Esophagus mucosa (tissue), 1 donor: Measurements from ENCODE around the gene CDH22. TPM values are rescaled to one million over a fixed set of nuclear protein-coding genes. Genes with fewer than 3 reads are reported as not detected.

Experiments
- ATAC-seq: fragments of 200-7000 bp; cut with Tn5 transposase; one replicate; pipeline ENCODE4 v1.9.1; 2020
- total RNA-seq: library from RNA; stranded (reverse); gene quantifications from one replicate; pipeline ENCODE4 v1.2.4, GENCODE V29; 2023
- donor health status: DM: yes; HTN: yes; CAD: no.

Gene CDH22
- total RNA-seq, 1 donor from 2014 or later, result 0.40 TPM

DNA sequence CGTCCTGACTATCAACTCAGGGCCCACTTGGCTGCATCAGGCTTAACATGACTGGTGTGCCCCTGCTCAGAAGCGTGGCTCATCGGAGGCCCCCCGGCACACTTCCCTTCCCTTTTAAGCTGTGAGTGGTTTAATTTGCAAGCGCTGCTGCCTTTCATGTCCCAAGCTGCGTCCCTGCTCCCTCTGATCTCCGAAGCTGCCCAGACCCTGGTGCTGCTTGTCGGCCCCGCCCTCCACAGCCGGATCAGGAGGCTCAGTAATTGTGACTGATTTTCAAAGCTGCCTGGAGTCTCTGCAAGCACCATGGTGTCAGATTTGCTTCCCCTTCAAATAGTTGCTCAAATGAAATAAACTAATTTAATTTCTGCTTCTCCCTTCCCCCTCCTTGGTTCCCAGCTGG, 71.1 kb downstream of the CDH22 start:
- ATAC-seq, result no peak

DNA sequence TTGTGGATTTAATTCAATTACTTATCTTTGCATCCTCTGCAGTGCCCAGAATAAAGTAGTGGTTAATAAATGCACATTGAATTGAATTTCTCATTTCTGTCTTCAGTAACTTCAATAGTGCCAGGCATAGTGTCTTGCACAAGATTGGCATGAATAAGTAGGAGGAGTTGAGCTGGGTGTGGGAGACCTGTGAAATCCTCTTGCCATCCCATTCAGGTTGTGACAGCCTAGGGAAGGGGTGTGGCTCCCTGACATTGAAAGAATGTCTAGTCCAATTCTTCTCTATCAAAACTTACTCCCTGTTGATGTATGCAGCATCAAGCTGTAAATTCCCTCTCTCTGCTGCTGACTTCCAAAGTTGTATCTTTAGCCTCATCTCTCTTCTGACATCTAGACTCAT, 73.2 kb downstream of the CDH22 start:
- ATAC-seq, result peak; percentile 74

DNA sequence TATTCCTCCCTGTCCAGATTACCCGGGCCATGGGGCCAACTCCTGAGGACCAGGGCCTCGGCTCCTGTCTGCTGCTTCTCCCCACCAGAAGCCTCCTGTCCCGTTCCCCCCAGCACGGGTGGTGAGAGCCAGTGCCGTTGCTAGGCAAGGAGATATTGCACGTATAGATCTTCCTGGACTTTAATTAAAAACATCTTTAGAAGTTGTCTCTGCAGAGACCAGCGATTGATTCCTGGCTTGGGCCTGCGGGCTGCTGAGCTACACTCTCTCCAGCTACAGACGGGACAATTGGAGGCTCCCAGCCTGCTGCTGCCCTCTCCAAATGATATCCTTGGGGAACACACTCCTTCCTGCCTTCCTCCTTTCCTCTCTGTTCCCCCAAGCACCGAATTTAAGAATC, 74.6 kb downstream of the CDH22 start:
- no peak for ATAC-seq

DNA sequence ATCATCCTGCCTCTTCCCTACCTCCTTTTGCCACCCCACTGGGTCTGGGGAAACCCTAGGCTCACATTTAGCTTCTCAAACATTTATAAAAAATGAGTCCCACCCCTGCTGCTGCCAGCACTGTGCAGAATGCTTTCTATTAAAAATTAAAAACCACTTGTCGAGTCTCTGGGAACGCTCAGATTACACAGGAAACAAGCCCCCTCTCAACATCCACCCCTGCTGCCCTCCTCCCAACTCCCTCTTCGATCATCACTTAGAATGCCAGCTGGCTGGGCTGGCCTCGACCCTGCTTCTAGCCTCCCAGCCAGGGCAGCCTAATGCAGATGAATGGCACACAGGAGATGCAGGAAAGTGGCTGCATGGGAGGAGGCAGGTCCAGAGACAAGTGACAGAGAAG, 75.8 kb downstream of the CDH22 start:
- no peak for ATAC-seq

DNA sequence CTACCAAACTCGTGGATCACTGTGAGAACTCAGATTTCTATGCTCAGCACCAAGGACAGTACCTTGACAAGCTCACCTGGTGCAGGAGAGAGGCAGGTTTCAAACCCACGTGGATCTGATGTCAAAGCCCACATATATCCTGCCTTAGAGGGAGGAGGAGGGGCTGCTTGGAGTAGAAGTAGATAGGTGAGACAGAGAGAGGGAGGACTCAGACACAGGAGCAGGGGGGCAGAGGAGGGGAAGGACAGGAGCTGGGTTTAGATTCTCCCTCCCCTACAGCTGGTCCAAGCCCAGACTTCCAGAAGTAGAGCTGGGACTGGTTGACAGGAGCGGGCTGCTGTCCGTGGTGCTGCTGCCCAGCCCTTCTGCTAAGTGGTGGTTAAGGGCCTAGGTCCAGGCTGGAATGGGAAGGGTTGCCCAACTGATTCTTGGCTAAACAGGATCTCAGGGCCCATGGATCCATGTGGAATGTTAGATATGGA, 77.5 kb downstream of the CDH22 start:
- peak; percentile 11 for ATAC-seq

DNA sequence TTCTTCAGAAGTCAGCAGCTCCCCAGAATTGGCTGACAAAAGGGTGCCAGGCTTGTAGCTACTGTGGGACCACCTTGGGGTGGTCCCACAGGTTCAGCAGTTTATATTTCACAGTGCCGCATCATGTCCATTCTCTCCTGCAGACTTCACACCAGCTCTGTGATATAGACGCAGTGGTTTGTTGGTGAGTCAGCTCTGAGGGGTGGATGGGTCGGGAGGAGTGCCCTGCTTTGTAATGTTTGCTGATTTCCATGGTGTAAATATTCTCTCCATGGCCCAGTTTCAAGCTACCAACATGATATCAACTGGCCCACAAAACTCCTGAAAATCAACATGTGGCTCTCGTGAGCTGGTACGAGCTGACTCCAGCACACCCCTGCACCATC, 78.2 kb downstream of the CDH22 start:
- no peak for ATAC-seq

DNA sequence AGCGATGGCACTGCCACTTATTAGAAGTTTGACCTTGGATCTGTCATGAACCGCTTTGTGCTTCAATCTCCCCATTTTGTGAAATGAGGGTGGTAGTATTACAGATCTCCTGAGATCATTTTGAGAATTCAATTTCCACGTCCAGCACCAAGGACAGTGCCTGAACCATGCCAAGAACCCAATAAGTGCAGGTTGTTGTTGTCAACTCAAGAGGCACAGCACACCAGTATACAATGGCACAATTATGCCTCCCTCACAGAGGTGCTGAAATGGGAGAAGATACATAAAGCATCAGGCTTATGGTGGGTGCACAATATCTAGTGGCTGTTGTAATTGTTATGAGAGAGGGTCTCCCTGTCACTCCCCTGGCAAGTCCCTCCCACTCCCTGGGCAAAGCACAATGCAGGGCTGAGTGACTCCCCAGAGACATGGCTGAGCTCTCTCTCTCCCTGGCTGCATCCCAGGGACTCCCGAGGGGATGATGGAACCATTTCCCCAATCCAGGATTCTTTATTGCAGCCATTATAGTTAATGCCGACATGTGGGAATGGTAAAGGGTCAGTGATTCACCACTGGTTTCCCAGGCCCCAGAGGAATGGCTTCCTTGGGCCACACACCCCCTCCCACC, 78.7 kb downstream of the CDH22 start:
- no peak for ATAC-seq

DNA sequence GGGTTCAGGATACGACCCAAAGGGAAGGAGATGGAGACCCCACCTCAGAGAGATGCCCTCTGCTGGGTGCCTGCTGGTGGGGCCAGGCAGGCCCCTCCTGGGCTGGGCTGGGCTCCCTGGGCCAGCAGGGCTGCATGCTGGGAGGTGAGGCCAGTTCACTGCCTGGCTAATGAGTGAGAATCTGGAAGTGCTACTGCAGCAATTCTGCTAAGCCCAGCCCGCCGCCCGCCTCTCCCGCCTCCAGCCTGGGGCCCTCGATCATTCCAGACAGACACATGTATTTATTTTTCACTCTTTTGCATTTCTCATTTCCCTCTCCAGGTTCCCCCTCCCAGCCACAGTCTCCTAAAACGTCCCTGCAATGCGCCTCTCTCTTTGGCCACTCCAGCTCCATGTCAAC, 79.6 kb downstream of the CDH22 start:
- ATAC-seq, result no peak

DNA sequence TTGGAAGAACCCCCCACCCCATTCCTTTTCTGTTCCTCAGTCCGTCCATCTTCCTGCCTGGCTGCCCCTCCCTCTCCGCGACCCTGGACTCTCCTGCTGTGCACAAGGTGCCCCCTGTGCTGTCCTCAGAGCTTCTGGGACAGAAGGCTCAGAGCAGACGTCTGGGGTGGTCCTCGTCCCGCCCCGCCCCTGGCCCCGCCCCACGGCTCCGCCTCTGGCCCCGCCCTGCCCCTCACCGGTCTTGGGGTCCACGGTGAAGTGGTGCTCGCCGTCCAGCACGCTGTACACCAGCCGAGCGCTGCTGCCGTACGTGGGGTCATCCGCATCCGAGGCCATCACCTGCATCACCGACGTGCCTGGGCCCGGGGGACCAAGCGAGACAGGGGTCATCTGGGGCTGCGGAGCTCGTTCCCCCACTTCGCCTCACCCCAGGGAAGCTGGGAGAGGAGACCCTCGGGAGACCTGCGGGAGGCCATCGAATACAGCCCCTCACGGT, 81.0 kb downstream of the CDH22 start:
- ATAC-seq, result no peak

DNA sequence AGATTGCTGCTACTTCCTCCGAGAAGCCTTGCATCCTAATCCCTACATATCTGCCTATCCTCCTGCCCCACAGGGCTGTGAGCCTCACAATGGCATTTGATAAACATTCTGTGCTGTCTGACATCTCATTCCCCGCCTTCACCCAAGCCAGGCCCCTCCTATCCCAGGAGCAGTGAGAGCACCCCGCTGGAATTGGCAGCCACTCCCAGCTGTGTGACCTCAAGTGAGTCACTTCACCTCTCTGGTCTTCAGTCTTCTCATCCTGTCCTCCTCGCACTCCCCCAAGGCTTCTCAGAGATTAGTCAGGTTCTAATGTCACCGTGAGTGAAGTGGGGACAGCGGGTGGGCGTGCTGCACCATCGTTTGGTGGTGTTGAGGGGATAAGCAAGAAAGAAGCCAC, 81.7 kb downstream of the CDH22 start:
- no peak for ATAC-seq

DNA sequence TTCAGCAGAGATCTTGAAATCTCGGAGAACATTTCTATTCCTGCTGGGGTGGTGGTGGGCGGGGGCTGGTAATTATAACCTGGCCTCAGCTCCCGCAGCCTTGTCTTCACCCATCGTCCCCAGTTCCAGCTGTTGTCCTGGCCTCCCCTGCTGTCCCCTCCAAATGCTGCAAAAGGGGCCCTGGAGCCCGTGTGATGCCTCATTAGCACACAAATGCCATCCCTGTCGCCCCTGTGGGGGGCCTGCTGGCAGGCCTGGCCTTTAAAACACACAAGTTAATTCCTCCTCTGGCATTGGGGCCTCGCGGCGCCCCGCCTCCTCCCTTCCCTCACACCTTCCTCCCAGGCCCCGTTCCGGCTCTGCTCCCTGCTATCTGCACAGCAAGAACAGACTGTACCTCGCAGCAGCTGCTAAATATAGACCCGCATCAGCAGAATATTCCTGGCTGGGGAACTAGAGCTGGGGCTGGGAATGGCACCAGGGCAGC, 85.7 kb downstream of the CDH22 start:
- ATAC-seq, result no peak

DNA sequence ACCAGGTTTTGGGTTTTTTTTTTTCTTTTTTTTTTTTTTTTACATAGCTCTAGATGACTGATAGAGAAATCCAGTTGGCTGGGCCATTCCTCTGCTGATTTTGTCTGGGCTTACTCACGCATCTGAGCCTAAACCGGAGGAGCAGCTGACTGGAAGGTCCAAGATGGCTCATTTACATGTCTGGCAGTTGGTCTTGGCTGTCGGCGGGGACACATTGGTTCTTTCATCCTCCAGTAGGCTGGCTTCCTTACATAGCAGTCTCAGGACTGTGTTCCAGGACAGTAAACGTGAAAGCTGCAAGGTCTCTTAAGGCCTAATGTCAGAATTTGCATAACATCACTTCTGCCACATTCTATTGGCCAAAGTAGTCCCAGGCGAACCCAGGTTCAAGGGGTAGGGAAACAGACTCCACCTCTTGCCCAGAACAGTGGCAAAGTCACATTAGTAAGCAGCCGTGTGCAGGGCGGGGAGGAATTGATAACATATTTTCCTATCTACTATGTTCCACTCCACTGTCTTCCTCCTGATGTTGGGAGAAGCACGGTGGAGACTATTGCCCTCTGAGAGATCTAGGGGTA, 87.0 kb downstream of the CDH22 start:
- ATAC-seq, result no peak

DNA sequence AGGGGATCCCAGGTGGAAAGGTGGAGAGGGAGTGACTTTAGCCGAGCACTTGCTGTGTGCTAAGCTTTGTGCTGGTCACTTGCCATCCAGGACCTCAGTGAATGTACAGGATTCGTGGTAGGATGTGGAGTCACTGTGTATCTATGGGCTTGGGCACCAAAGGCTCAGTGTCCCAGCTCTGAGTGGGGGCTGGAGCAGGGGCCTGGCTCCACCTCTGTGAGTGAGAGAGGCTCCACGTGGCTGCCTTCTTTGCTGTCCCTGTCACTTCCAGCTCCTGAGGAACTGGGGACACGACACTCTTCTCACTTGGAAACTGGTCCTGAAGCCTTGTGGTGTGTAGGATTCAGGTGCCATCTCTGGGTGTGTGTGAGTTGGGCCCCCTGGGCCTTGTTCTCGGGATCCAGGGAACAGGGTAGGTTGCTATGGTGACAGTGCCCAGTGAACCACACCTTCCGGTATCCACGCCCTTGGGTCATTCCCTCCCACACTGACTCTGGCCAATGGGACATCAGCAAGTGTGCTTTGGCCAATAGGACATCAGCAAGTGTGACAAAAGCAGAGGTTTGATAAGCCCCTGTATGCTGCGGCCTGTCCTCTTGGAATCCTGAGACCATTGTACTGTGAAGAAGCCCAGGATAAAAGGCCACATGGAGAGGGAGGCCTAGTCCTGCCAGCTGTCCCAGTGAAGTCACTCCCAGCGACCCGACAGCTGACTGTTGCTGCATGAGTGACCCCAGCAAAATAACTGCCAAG, 87.7 kb downstream of the CDH22 start:
- ATAC-seq, result no peak

DNA sequence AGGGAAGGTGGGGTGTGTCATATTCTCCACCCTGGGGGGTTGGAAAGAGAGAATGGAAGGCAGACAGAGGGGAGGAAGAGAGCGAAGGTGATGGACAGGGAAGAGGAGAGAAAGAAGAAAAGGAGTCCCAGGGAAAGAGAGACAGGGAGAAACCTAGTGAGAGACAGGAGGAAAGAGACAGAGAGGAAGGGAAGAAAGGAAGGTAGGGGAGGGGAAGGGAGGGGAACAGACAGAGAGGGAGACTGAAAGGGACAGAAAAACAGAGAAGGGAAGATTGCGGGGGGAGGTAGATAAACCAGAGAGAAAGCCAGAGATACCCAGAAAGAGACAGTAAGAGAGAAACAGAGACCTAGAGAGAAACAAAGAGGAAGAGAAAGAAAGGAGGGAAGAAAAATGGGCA, 88.4 kb downstream of the CDH22 start:
- no peak for ATAC-seq

DNA sequence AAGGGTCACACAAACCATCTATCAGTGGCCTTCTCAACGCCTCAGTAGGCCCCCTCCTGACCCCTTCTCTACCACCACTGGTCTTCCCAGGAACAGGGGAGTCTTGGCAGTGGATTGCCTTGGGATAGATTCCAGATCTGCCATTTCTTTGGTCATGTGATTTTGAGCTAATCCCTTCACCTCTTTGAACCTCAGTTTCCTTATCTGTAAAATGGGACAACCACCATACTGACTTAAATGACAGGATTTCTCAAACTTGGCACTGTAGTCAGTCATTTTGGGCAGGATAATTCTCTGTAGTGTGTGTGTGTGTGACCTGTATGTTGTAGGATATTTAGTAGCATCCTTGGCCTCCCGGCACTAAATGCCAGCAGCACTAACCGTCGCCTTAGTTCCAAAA, 89.1 kb downstream of the CDH22 start:
- ATAC-seq, result no peak

DNA sequence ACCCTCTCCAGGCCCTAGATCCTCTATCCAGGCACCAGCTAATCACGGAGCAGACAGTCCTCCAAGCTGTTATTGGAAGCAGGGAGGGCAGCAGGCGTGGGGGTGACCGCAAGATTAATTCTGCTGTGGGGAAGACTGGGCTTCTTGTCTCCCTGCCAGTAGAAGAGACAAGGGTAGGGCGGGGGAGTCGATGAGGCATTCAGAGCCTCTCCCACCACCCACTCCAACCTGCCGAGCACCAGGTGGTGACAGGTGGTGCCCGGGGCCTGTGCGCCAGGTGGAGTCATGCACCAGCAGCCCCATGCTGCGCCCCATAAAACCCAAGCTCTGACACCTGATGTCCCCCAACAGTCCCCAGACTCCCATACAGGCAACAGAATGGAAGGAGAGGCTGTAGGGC, 89.6 kb downstream of the CDH22 start:
- no peak for ATAC-seq

DNA sequence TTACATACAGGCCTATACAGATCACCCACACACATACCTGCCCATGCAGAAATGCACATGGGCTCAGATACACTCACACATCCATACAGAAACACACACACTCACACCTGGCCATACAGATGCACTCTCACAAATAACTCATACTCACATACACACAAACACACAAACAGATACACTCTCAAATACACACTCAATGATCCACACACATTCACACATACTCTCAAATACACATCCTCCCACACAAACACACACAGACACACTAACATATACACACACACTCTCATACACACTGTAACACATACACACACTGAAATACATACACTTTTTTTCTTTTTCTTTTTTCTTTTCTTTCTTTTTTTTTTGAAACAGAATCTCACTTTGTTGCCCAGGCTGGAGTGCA, 90.7 kb downstream of the CDH22 start:
- no peak for ATAC-seq

DNA sequence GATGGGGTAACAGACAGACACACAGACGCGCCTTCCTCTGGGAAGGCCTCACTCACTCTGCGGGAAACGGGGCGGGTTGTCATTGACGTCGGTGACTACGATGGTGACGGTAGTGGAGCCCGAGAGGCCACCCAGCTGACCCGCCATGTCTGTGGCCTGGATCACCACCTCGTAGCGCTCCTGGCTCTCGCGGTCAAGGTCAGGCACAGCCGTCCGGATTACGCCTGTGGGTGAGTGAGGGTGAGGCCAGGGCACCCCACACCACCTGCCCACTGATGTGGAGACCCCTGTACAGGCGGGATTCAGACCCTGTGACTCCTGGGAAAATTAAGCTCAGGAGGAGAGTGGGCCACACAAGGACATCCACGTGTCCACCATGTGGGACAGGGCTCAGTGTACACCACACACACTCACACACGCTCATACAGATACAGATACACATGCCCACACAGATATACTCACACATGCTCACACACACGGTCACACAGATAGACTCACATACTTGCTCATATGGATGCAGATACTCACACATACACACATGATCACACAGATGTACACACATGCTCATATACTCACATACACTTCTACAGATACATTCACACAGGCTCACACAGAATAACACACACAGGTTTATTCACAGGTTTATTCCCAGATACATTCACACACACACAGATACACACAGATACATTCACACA, 91.4 kb downstream of the CDH22 start:
- no peak for ATAC-seq

DNA sequence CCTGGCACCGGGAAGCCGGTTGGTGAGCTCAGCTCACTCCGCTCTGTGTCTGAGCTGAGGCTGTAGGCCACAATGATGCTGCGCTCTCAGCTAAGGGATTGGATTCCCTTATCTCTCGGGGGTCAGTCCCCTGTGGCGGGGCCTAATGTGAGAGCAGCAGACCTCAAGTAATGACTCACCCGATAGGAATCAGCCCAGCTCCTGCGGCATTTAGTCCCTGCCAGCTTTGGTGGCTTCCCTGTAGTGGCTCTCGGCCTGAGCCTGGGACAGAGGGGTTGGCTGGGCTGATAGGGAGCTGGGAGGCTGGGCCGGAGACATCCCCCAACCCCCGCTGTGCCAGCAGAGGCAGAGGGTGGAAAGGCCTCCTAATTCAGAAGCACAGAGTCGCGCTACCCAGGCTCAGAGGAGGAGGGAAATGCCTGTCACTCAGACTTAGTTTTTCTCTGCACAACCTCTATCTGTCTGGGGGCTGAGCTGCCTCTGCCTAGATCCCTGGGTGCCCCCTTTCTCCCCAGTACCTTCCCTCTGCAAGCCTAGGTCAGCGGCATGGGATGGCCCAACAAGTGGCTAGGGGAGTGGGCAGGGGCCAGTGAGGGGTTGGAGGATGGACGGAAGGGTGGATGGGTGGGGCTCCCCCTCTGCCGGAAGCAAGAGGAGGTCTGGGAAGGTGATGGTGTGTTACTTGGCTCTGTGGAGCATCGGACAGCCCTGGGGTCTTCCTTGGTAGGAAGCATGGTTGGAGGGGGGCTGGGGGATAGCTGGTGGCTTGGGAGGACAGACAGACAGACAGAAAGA, 92.2 kb downstream of the CDH22 start:
- no peak for ATAC-seq

DNA sequence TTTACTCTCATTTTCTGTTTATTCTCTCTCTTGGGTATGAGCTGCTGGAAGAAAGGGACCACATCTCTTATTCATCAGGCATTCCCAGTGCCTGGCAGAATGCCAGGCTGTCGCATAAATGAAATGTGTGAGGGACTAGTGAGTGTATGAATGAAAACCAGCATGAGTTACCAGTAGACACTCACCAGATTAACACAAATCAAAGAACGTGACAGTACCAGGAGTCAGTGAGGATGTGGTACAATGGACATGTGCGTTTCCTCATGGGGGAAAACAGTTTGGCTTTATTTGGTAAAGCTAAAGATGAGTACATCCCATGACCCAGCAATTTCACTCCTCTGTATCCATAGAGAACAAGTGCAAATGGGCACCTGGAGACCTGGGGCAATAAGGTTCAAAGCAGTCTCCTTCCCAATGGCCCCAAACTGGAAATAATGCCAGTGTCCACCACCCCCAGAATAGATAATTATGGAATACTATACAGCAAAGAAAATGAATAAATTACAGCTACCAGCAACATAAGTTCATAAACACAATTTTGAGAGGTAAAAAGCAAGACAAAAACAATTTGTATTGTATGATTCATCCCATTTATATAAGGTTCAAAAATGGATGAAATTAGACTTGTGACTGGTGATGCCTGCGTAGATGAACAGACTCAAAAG, 93.3 kb downstream of the CDH22 start:
- no peak for ATAC-seq

DNA sequence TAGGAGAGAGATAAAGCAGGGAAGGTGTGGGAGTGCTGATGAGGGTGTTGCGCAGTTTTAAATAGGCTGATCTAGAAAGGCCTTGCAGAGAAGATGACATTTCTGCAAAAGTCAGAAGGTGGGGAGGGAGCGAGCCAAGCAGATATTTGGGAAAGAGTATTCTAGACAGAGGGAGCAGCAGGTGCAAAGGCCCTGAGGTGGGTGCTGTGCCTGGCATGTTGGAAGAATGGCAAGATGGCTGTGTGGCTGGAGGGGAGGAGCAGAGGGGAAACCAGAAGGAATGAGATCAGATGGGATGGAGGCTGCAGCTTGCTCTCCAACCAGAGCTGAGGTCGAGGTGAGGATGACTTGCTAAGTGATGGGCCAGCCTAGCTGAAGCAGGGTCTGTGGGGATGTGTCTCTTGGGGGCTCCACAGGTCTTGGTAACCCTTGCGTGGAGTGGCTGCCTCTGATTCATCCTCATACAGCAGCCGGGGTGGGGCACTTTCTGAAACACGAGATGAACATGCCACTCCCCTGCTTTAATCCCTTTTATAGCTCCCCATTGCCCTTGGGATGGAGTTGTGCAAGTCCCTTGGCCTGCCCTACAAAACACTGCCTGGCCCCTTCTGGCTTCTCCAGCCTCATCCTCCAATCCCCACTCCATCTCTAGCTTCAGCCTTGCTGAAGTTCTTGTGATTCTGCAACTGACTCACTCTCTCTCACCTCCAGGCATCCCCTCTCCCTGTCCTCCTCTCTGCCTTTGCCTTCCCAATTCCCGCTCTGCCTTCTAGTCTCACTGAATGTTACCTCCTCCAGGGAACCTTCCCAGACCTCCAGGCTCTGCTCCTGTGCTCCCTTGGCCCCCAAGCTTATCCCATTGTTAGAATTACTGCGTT, 94.1 kb downstream of the CDH22 start:
- peak; percentile 73 for ATAC-seq
